Loucy (cell line): Measurements from ENCODE around the gene RPH3AL.

ENCODE experiments used
- H2AFZ ChIP-seq: fragments of 200-600 bp; sonication (generic); 2 replicates; pipeline ENCODE4 v1.6.0; 2016; ENCODE audit warnings: antibody characterized with exemption, mild to moderate bottlenecking, low read length, moderate library complexity
- H3F3A ChIP-seq: fragments of 200-600 bp; 2 replicates; pipeline ENCODE4 v1.6.0; 2016; ENCODE audit warnings: antibody characterized with exemption, low read depth, mild to moderate bottlenecking
- H3K27me3 ChIP-seq: fragments of 200-600 bp; sonication (generic); 2 replicates; pipeline ENCODE4 v1.6.1; 2014; ENCODE audit warnings: low read length, mild to moderate bottlenecking; ENCODE audit not compliant: insufficient read depth, poor library complexity, severe bottlenecking
- H3K36me3 ChIP-seq: fragments of 200-600 bp; sonication (generic); 2 replicates; pipeline ENCODE4 v1.6.1; 2016; ENCODE audit warnings: low read length; ENCODE audit not compliant: insufficient read depth
- H3K4me1 ChIP-seq: fragments of 200-600 bp; sonication (generic); 2 replicates; pipeline ENCODE4 v1.5.1; 2014; ENCODE audit warnings: low read length, mild to moderate bottlenecking; ENCODE audit not compliant: insufficient read depth, poor library complexity, severe bottlenecking
- H3K4me2 ChIP-seq: fragments of 200-600 bp; sonication (generic); 2 replicates; pipeline ENCODE4 v1.6.0; 2014; ENCODE audit warnings: antibody characterized with exemption, low read length, low read depth, mild to moderate bottlenecking; ENCODE audit not compliant: poor library complexity, severe bottlenecking
- H3K4me3 ChIP-seq: fragments of 200-600 bp; sonication (generic); 2 replicates; pipeline ENCODE4 v1.5.1; 2014; ENCODE audit warnings: low read length, mild to moderate bottlenecking, mixed read lengths; ENCODE audit not compliant: poor library complexity, severe bottlenecking
- H3K79me2 ChIP-seq: fragments of 200-600 bp; sonication (generic); 2 replicates; pipeline ENCODE4 v1.6.1; 2014; ENCODE audit warnings: low read length; ENCODE audit not compliant: insufficient read depth
- H3K9ac ChIP-seq: fragments of 200-600 bp; sonication (generic); 2 replicates; pipeline ENCODE4 v1.6.0; 2014; ENCODE audit warnings: mild to moderate bottlenecking, low read depth, low read length, moderate library complexity; ENCODE audit not compliant: poor library complexity, severe bottlenecking
- H3K9me2 ChIP-seq: fragments of 200-600 bp; sonication (generic); replicated peaks from 2 replicates; pipeline ENCODE4 v1.6.1; 2016; ENCODE audit warnings: low read depth, low read length, mixed read lengths
- H3K9me3 ChIP-seq: fragments of 200-600 bp; sonication (generic); 2 replicates; pipeline ENCODE4 v1.6.1; 2014; ENCODE audit warnings: mild to moderate bottlenecking, antibody characterized with exemption, low read length, low read depth; ENCODE audit not compliant: insufficient read depth
- H4K20me1 ChIP-seq: fragments of 200-600 bp; sonication (generic); 2 replicates; pipeline ENCODE4 v1.6.0; 2014; ENCODE audit warnings: antibody characterized with exemption, low read length, mild to moderate bottlenecking; ENCODE audit not compliant: insufficient read depth, poor library complexity, severe bottlenecking
- EZH2phosphoT487 ChIP-seq: fragments of 200-600 bp; IDR thresholded peaks from 2 replicates; pipeline ENCODE4 v1.6.1; 2018; ENCODE audit warnings: antibody characterized with exemption, mild to moderate bottlenecking, moderate library complexity, borderline replicate concordance
- TF ChIP-seq, protein P1 (sequence below): fragments of 200-600 bp; sonication (generic); conservative IDR thresholded peaks from 2 replicates; pipeline ENCODE4 v1.5.1; 2014; ENCODE audit warnings: mild to moderate bottlenecking, antibody characterized with exemption, low read length

The RPH3AL gene

DNA sequence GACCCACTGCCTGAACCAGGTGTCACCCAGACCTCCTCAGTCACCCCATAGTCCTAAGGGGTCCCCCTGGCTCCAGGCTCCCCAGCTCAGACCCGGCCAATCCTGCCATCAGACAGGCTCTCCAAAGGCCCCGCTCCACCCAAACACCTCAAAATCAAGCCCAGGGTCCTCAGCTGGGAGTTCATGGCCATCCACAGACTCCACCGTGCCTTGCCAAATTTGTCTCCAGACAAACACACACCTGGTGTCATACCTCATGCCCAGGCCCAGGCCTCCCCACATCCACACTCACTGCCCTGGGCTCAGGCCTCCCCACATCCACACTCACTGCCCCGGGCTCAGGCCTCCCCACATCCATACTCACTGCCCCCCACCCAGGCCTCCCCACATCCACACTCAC, 12.5 kb downstream of the RPH3AL start:
- no peaks in the 10 kb centered on the region for H3K27me3 ChIP-seq
- H3K9me3 ChIP-seq = no peaks in the 10 kb centered on the region
- no peak overlapping the region for H3K4me2 ChIP-seq
- H3K4me3 ChIP-seq = no peak overlapping the region
- no peak overlapping the region for H3K9ac ChIP-seq
- no peaks in the 10 kb centered on the region for H4K20me1 ChIP-seq
- H3K4me1 ChIP-seq = no peaks in the 10 kb centered on the region
- H3F3A ChIP-seq = no peaks in the 10 kb centered on the region
- H3K9me2 ChIP-seq = no peaks in the 10 kb centered on the region
- no peaks in the 10 kb centered on the region for H3K79me2 ChIP-seq
- no peak for TF ChIP-seq EZH2phosphoT487
- TF ChIP-seq, protein P1, sequence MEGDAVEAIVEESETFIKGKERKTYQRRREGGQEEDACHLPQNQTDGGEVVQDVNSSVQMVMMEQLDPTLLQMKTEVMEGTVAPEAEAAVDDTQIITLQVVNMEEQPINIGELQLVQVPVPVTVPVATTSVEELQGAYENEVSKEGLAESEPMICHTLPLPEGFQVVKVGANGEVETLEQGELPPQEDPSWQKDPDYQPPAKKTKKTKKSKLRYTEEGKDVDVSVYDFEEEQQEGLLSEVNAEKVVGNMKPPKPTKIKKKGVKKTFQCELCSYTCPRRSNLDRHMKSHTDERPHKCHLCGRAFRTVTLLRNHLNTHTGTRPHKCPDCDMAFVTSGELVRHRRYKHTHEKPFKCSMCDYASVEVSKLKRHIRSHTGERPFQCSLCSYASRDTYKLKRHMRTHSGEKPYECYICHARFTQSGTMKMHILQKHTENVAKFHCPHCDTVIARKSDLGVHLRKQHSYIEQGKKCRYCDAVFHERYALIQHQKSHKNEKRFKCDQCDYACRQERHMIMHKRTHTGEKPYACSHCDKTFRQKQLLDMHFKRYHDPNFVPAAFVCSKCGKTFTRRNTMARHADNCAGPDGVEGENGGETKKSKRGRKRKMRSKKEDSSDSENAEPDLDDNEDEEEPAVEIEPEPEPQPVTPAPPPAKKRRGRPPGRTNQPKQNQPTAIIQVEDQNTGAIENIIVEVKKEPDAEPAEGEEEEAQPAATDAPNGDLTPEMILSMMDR = no peak
- no peaks in the 10 kb centered on the region for H3K36me3 ChIP-seq
- no peak overlapping the region for H2AFZ ChIP-seq

DNA sequence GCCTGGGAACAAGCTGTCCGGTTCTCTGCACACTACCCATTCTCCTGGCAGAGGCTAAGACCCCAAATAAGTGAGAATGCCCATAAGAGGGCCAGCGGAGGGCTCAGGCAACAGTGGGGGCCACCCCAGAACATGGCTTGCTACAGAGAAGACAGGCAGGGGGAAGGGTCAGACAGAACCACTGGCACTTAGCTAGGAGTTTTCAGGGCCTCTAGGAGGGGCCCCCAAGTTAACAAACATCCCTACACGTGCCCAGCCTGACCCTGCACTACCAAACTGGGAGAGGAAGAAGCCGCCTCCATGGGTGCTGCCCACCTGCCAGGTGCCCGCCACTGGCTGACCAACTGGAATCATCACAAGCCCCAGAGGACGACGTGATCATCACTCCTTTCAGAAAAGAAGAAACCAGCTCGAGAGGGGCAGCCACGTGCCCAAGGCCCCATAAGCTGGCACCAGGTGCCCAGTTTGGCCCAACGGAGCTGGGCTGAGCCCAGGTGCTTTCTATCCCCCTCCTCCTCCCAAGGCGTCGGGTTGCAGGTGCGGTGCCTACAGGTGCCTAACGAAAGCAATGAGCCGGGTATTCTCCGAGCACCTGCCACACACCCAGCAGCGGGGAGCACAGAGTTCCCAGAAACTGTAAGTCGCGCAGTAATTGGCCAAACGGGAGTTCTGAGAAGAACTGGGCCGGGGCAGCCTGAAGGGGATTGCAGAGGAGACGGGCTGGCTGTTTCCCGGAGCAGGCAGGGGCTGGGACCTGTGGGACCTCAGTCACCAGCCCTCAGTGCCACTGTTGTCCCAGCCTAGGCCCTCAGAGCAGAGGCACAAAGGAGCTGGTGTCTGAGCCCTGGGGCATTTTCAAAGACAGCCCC, 13.2 kb downstream of the RPH3AL start:
- Histone ChIP-seq H3K9me2 (no peaks in the 10 kb centered on the region), H3K9ac (no peak overlapping the region), H3K36me3 (no peaks in the 10 kb centered on the region), H3K4me3 (no peak overlapping the region), H3K4me1 (no peaks in the 10 kb centered on the region), H4K20me1 (no peaks in the 10 kb centered on the region), H3K27me3 (no peaks in the 10 kb centered on the region), H3F3A (no peaks in the 10 kb centered on the region), H3K9me3 (no peaks in the 10 kb centered on the region), H3K4me2 (no peak overlapping the region), H2AFZ (no peak overlapping the region), H3K79me2 (no peaks in the 10 kb centered on the region)
- TF ChIP-seq, protein P1 = no peak
- TF ChIP-seq EZH2phosphoT487 = no peak

DNA sequence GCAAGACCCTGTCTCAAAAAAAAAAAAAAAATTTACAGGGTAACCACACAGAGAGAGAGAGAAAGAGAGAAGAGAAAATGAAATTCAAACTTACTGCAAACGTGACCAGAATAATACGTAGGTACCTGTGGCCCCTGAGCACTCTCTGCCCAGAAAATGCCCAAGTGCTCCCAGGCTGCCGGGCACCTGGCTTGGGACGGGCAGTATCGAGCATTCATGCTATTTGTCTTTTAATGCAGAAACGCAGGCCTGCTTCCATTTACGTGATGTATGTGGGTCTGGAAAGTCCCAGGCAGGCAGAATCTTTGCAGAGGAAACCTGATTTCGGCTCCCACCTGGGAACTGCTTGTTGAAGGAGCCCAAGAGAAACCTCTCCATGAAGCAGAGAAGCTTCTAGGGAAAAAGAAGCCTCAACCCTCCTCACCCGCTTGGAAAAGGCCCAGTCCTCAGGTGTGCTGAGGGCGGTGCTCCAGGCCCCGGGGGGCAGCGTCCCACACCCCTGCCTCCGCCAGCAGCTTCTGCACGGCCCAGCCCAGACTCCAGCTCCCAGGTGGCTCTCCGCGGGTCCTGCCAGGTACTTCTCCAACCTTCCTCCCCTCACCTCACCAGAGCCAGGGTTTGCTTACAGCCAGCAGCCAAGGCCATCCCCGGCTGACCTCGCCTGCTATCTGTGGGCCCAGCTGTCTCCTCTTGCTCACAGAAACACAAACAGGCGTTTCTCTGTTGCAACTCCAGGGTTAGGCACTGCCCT, 14.0 kb downstream of the RPH3AL start:
- Histone ChIP-seq H3K4me3 (no peak overlapping the region), H3K4me2 (no peak overlapping the region), H3K4me1 (no peaks in the 10 kb centered on the region), H3K9me3 (no peaks in the 10 kb centered on the region), H3F3A (no peaks in the 10 kb centered on the region), H3K36me3 (no peaks in the 10 kb centered on the region), H4K20me1 (no peaks in the 10 kb centered on the region), H3K9me2 (no peaks in the 10 kb centered on the region), H2AFZ (no peak overlapping the region), H3K27me3 (no peaks in the 10 kb centered on the region), H3K9ac (no peak overlapping the region), H3K79me2 (no peaks in the 10 kb centered on the region)
- TF ChIP-seq, protein P1 = no peak
- no peak for TF ChIP-seq EZH2phosphoT487
